ENCODE measurements around the gene CPNE5. TPM values are rescaled to one million over a fixed set of nuclear protein-coding genes. Genes with fewer than 3 reads are reported as not detected.

CPNE5 gene
- total RNA-seq, 2 experiments from 2014 or later, result 0.36 to 0.61 TPM

DNA sequence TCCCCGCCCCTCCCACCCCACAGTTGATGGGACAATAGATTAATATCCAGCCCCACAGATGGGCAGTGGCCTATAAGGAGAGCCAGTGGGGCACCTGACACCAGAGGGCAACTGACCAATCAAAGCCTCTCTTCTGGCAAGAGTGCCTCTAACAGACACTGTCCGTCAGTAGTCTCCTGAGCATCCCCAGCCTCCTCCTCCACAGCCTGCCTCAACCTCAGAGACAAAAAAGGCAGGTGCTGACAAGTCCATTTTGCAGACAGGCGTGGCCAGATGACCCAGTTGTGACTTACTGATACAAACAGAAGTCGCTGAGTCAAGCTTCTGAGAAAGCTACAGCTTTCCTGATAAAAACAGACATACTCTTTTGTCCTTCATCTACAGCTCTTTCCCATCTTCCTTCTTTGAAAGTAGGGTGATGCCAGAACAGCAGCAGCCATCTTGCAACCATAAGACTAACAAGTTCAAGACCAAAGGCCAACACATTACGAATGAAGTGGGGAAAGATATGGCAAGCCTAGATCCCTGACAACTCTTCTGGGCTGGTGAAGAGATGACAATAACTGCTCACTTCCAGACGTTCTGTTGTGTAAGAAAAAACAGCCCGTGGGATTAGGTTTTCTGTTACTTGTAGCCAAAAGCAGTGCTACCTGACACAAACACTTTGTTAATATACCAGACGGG, 23.1 kb upstream of the CPNE5 start:
- POLR2A ChIA-PET, result no interaction called here
- CTCF ChIA-PET, result no interaction called here

- ChIA-PET CTCF (interaction anchor here (0.8 kb wide), 1 partner anchor 9 kb away, joined by 3 read pairs; no protein-coding TSS in a partner anchor), POLR2A (no interaction called here)
Observed at GRCh38 chr6:36860126-36860525, 20.9 kb upstream of the CPNE5 start.

DNA sequence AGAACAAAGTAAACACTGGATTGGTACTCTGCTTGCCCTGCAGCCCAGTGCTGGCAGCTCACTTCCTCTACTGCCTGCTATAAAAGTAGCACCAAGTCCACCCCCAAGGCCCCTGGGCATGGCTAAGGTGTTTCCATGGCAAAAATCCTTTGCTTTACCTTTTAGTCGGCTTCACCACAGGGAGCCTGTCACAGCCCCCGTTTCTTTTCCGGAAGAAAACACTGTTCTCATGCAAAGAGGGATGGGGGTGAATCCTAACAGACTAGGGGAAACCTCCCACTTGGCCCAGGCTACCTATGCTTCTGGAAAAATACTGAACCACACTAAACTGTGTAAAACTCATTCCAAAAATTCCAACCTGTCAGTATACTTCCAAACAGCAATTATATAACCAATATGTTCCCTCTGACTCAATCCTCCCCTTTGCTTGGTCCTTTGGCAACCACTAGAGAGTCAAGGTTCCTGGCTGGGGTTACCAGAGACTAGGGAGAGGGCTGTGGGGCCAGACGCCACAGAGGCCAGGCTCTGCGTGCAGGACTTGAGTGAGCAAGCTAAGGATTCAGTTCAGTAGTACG, 19.2 kb upstream of the CPNE5 start:
- ChIA-PET CTCF (no interaction called here), POLR2A (no interaction called here)

DNA sequence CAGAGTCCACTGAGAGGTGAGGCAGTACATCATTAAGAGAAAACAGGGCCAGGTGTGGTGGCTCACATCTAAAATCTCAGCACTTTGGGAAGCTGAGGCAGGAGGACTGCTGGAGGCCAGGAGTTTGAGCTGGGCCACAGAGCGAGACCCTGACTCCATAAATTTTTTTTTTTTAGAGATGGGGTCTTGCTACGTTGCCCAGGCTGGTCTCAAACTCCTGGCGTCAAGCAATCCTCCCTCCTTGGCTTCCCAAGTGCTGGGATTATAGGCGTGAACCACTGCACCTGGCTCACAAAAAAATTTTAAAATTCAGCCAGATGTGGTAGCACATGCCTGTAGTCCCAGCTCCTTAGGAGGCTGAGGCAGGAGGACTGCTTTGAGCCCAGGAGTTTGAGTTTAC, 18.1 kb upstream of the CPNE5 start:
- ChIA-PET CTCF (interaction anchor here (0.9 kb wide), 1 partner anchor 20 kb away, joined by 3 read pairs; no protein-coding TSS in a partner anchor), POLR2A (no interaction called here)

- ChIA-PET POLR2A (no interaction called here), CTCF (no interaction called here)
Observed at GRCh38 chr6:36856277-36856676, 17.0 kb upstream of the CPNE5 start.

DNA sequence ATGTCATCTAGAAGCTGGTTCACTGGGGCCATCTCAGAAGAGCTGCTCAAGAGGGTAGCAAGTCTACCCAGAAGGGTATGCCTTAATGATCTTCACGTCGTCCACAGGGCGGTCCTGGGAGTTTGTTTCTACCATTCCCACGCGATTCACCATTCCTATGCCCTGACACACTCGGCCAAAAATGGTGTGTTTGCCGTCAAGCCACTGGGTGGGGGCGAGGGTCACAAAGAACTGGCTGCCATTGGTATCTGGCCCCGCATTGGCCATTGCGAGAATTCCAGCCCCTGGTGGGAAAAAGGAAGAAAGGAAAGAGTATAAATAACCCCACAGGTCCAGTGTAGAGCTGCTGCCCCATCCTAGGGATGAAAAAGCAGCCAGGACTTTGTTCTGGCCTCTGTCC, 16.5 kb upstream of the CPNE5 start:
- POLR2A ChIA-PET, result no interaction called here

GRCh38 chr6:36853325-36853724, 14.1 kb upstream of the CPNE5 start:
- POLR2A ChIA-PET, result interaction anchor here (0.9 kb wide), 1 partner anchor 8 kb away, joined by 3 read pairs; no protein-coding TSS in a partner anchor
- CTCF ChIA-PET, result interaction anchor here (1.0 to 3.3 kb wide), 3 partner anchors 32 to 165 kb away, joined by 3 to 7 read pairs (median 5); partner anchors contain the start of genes C6orf89 and PI16

More for the DNA sequence above, 16.5 kb upstream of the CPNE5 start:
- CTCF ChIA-PET, result no interaction called here

DNA sequence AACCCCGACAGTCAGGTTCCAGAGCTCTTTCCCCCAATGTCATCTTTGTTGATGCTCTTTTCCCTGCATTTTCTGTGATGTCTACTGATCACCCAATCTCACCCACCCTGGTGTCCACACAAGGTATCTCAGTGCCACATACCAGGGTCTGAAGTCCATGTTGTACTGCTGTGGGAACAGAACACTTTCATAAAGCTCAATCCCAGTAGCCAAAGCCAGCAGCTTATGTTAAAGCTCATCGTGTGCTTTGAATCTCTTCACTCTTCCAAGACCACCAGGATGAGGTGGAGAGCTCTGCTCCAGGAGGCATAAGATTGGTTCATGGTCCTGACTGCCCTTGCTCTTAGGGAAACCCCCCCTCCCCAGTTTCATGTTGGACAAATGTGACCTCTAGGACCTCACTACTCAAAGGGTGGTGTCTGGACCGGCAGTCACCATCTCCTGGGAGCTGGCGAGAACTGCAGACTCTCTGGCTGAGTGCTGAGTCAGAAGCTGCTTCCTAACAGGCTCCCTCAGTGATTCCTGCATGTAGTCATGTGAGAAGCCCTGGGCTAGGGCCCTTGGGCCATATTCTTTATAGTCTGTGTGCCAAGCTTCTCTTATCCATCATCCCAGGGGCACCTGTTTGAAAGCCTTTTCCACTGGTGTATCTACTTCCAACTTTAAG, 13.4 kb upstream of the CPNE5 start:
- CTCF ChIA-PET, result interaction anchor here (0.9 to 3.6 kb wide), 6 partner anchors 33 to 166 kb away, joined by 3 to 14 read pairs (median 4); partner anchors contain the start of genes C6orf89 and PI16

GRCh38 chr6:36851626-36852025, 12.4 kb upstream of the CPNE5 start:
- POLR2A ChIA-PET, result no interaction called here
- CTCF ChIA-PET, result interaction anchor here (0.7 to 4.9 kb wide), 9 partner anchors 8 to 167 kb away, joined by 3 to 29 read pairs (median 3); no protein-coding TSS in a partner anchor

More for the DNA sequence above, 13.4 kb upstream of the CPNE5 start:
- POLR2A ChIA-PET, result interaction anchor here (0.6 to 0.9 kb wide), 2 partner anchors 8 to 54 kb away, joined by 3 read pairs; no protein-coding TSS in a partner anchor

- POLR2A ChIA-PET, result no interaction called here
Observed at GRCh38 chr6:36851149-36851614, 11.9 kb upstream of the CPNE5 start.

DNA sequence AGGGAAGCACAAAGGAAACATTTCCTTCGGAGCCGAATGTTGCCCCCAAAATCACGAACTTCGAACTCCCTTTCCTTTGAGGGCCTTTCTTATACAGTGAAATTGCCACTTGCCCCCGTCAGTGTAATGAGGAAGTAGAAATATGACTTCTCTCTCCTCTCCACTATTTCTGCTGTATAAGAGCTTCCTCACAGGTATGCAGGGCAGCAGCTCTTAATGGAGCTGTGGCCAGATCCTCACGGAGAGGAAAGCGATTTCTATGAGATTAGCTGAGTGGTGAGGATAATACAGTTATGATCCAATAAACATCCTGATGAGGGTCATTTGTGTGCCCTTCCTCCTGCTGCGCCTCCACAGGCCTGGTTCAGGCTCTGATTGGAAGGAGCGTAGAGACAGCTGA, 10.8 kb upstream of the CPNE5 start:
- ChIA-PET POLR2A (no interaction called here), CTCF (interaction anchor here (1.2 to 4.9 kb wide), 3 partner anchors 44 to 83 kb away, joined by 3 to 29 read pairs (median 14); no protein-coding TSS in a partner anchor)

More at GRCh38 chr6:36851149-36851614, 11.9 kb upstream of the CPNE5 start:
- CTCF ChIA-PET, result interaction anchor here (0.7 to 4.9 kb wide), 10 partner anchors 9 to 167 kb away, joined by 3 to 29 read pairs (median 3); no protein-coding TSS in a partner anchor

- ChIA-PET CTCF (interaction anchor here (0.6 to 4.9 kb wide), 5 partner anchors 43 to 82 kb away, joined by 3 to 29 read pairs (median 3); no protein-coding TSS in a partner anchor), POLR2A (no interaction called here)
Observed at GRCh38 chr6:36848658-36849441, 9.6 kb upstream of the CPNE5 start.

DNA sequence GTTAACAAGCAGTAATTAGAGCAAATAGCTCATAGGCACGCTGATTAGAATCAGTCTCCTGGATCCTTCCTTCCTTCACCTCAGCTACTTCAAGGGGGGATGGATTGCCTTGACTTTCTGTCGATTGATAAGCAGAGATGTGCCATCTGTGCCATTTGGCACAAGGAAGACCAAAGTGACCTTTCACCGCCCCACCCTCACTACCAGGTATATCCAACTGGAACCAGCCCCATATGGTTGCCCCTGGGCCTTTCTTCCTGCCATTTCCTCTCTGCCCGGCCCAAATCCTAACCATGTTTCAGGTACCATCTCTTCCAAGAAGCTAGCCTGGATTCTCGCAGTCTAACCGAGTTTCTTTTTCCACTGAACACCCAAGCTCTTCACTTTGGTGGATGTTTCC, 8.7 kb upstream of the CPNE5 start:
- ChIA-PET POLR2A (no interaction called here), CTCF (interaction anchor here (0.5 to 4.9 kb wide), 4 partner anchors 12 to 346 kb away, joined by 3 to 29 read pairs (median 4); no protein-coding TSS in a partner anchor)

DNA sequence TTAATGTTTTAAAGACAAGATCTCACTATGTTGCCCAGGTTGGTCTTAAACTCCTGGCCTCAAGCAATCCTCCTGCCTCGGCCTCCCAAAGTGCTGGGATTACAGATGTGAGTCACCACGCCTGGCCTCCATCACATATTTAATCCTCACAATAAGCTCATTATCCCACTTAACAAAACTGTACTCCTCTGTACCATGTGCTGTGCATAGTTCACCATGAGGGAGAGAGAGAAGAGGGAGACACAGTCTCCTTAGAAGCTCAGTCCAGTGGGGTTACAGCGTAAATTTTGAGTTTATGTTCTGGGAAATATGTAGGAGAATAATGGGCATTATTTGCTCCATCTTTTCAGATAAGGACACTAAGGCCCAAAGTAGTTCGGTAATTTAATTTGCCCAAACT, 7.9 kb upstream of the CPNE5 start:
- CTCF ChIA-PET, result interaction anchor here (0.9 to 4.9 kb wide), 3 partner anchors 11 to 80 kb away, joined by 3 to 29 read pairs (median 4); no protein-coding TSS in a partner anchor
- POLR2A ChIA-PET, result no interaction called here

DNA sequence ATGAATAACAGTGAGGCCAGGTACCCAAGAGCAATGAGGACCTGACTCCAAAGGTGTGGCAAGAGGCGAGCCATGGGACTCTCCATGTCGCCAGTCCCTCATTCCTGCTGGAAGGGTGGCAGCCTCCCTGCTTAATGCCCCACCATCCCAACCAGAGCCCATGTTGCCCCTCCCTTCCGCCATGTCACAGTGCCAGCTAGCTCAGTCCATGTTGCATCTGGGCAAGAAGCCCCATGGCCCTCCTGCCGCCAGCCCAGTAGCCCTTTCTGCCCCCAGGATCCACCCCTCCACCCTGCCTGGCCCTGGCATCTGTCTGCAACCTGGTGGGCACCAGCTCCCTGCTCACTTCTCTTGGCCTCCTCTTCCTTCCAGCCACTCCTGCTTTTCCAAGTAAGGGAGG, 6.0 kb upstream of the CPNE5 start:
- POLR2A ChIA-PET, result interaction anchor here (0.7 to 0.8 kb wide), 2 partner anchors 8 to 18 kb away, joined by 3 read pairs; no protein-coding TSS in a partner anchor
- CTCF ChIA-PET, result no interaction called here

GRCh38 chr6:36844232-36845170, 5.3 kb upstream of the CPNE5 start:
- CTCF ChIA-PET, result no interaction called here
- POLR2A ChIA-PET, result interaction anchor here (0.7 to 0.8 kb wide), 2 partner anchors 9 to 19 kb away, joined by 3 read pairs; no protein-coding TSS in a partner anchor

- CTCF ChIA-PET, result interaction anchor here (0.7 kb wide), 1 partner anchor 220 kb away, joined by 4 read pairs; no protein-coding TSS in a partner anchor
- POLR2A ChIA-PET, result no interaction called here
Observed at GRCh38 chr6:36843170-36843569, 3.9 kb upstream of the CPNE5 start.

GRCh38 chr6:36841756-36842155, 2.5 kb upstream of the CPNE5 start:
- POLR2A ChIA-PET, result interaction anchor here (0.5 kb wide), 1 partner anchor 210 kb away, joined by 4 read pairs; no protein-coding TSS in a partner anchor
- CTCF ChIA-PET, result no interaction called here

All from activated CD8-positive, alpha-beta memory T cell treated with anti-CD3 and anti-CD28 coated beads for 36 hours (primary cell).